OCI-LY7 (cell line): Measurements from ENCODE around the gene CBFB. TPM values are rescaled to one million over a fixed set of nuclear protein-coding genes. Genes with fewer than 3 reads are reported as not detected.
"Not testable (repeated sequence)": the region's sequence is repeated elsewhere in the genome, so short reads cannot be mapped to it uniquely, and the experiment has no call there.

ENCODE experiments used
- BruUV-seq: library from RNA; stranded (reverse); fragments of 400-500 nt; replicated peaks from 2 replicates; lab custom pipeline; 2021; lab: Mats Ljungman, UMichigan
- CTCF ChIA-PET: fragments of 300-600 bp; sonication (Branson Sonifier 250); formaldehyde crosslinking; loops from one replicate; lab custom pipeline; 2022; ENCODE audit warnings: antibody characterized with exemption; ENCODE audit not compliant: unreplicated experiment; lab: Charles Lee
- POLR2A ChIA-PET: fragments of 300-600 bp; sonication (Branson Sonifier 250); formaldehyde crosslinking; loops from one replicate; lab custom pipeline; 2022; ENCODE audit warnings: antibody characterized with exemption; lab: Charles Lee
- DNase-seq: peaks from one replicate; pipeline ENCODE4 v3.0.0-alpha.2; 2015; ENCODE audit warnings: low spot score
- H2AFZ ChIP-seq: fragments of 200-600 bp; sonication (generic), shearing (Covaris generic); 2 replicates; pipeline ENCODE4 v1.6.1; 2014; ENCODE audit warnings: mild to moderate bottlenecking, antibody characterized with exemption, low read length, moderate library complexity
- H3K27ac ChIP-seq: fragments of 200-600 bp; sonication (generic); 2 replicates; pipeline ENCODE4 v1.5.1; 2014; ENCODE audit warnings: mixed run types, low read depth, mild to moderate bottlenecking, moderate library complexity, low read length, inconsistent platforms; ENCODE audit not compliant: poor library complexity, severe bottlenecking
- H3K36me3 ChIP-seq: fragments of 200-600 bp; sonication (generic); 2 replicates; pipeline ENCODE4 v1.6.1; 2014; ENCODE audit warnings: mild to moderate bottlenecking, antibody characterized with exemption, low read length, moderate library complexity, mixed read lengths; ENCODE audit not compliant: insufficient read depth
- H3K4me1 ChIP-seq: fragments of 200-600 bp; sonication (generic); 2 replicates; pipeline ENCODE4 v1.5.1; 2014; ENCODE audit warnings: mild to moderate bottlenecking, low read length; ENCODE audit not compliant: insufficient read depth, poor library complexity, severe bottlenecking
- H3K4me2 ChIP-seq: fragments of 200-600 bp; sonication (generic); 2 replicates; pipeline ENCODE4 v1.6.1; 2014; ENCODE audit warnings: mild to moderate bottlenecking, low read length
- H3K4me3 ChIP-seq: fragments of 200-600 bp; sonication (generic); 2 replicates; pipeline ENCODE4 v1.5.1; 2014; ENCODE audit warnings: mild to moderate bottlenecking, low read depth, low read length; ENCODE audit not compliant: poor library complexity, severe bottlenecking
- H3K79me2 ChIP-seq: fragments of 200-600 bp; sonication (generic); 2 replicates; pipeline ENCODE4 v1.6.1; 2016; ENCODE audit warnings: low read depth, mild to moderate bottlenecking, low read length, moderate library complexity, mixed read lengths; ENCODE audit not compliant: insufficient read depth
- H3K9me2 ChIP-seq: fragments of 200-600 bp; sonication (generic); 2 replicates; pipeline ENCODE4 v1.6.1; 2016; ENCODE audit warnings: mild to moderate bottlenecking, low read length, mixed read lengths; ENCODE audit not compliant: insufficient read depth
- H3K9me3 ChIP-seq: fragments of 200-600 bp; sonication (generic); 2 replicates; pipeline ENCODE4 v1.6.1; 2014; ENCODE audit warnings: mild to moderate bottlenecking, mixed run types, low read length, mixed read lengths
- H4K20me1 ChIP-seq: fragments of 200-600 bp; sonication (generic); 2 replicates; pipeline ENCODE4 v1.6.1; 2014; ENCODE audit warnings: mild to moderate bottlenecking, antibody characterized with exemption, low read length, moderate library complexity, mixed read lengths; ENCODE audit not compliant: insufficient read depth
- CTCF ChIP-seq: fragments of 200-600 bp; sonication (generic); conservative IDR thresholded peaks from 2 replicates; pipeline ENCODE4 v1.5.1; 2014; ENCODE audit warnings: mild to moderate bottlenecking, antibody characterized with exemption, low read length, moderate library complexity, mixed read lengths
- EZH2phosphoT487 ChIP-seq: fragments of 200-600 bp; sonication (generic); IDR thresholded peaks from 2 replicates; pipeline ENCODE4 v1.6.1; 2018; ENCODE audit warnings: low read depth, borderline replicate concordance, mild to moderate bottlenecking, mixed run types, antibody characterized with exemption, low read length, moderate library complexity, mixed read lengths
- intact Hi-C: fragments of 100-400 bp; cut with micrococcal nuclease; formaldehyde crosslinking; loops from one replicate; pipeline ENCODE4 v1.10.0; 2022; ENCODE audit not compliant: unreplicated experiment
- total RNA-seq, 2 experiments: library from RNA; depleted of rRNA in 1 of 2; stranded (reverse); fragments of >200 nt in 1 of 2; shearing (Covaris generic) in 1 of 2; gene quantifications; 2 replicates each; pipeline ENCODE4 v1.2.3, GENCODE V29; 2014 to 2022

CBFB gene
- total RNA-seq, 2 experiments from 2014 or later = 93.5 to 151 TPM

- intact Hi-C loops = no loop called here
- TF ChIP-seq CTCF (no peak), EZH2phosphoT487 (no peak)
- Histone ChIP-seq H2AFZ (no peak overlapping the region), H3K36me3 (peaks cover 24% of the 10 kb centered on the region), H3K27ac (no peak overlapping the region), H3K4me2 (no peak overlapping the region), H3K9me3 (no peaks in the 10 kb centered on the region), H3K79me2 (peaks cover 10% of the 10 kb centered on the region; the same call in 1 of the 2 replicates), H3K9me2 (no peaks in the 10 kb centered on the region), H3K4me1 (no peaks in the 10 kb centered on the region), H4K20me1 (no peaks in the 10 kb centered on the region), H3K4me3 (no peak overlapping the region)
- CTCF ChIA-PET = interaction anchor here (0.6 kb wide), 1 partner anchor 12 kb away, joined by 11 read pairs; no protein-coding TSS in a partner anchor
- POLR2A ChIA-PET = interaction anchor here (0.7 kb wide), 1 partner anchor 325 kb away, joined by 4 read pairs; no protein-coding TSS in a partner anchor
- no peak for DNase-seq
- no TSS peak for BruUV-seq
Measured at GRCh38 chr16:67117716-67118115, 88.8 kb downstream of the CBFB start.

- no peak overlapping the region for H3K4me2 ChIP-seq
- no peak for DNase-seq
- POLR2A ChIA-PET = no interaction called here
- BruUV-seq = no TSS peak
- peaks cover 8% of the 10 kb centered on the region; the same call in 1 of the 2 replicates for H3K79me2 ChIP-seq
- no peaks in the 10 kb centered on the region for H3K9me3 ChIP-seq
- H3K36me3 ChIP-seq = peaks cover 42% of the 10 kb centered on the region
- no peak overlapping the region for H3K4me3 ChIP-seq
- no peak overlapping the region for H2AFZ ChIP-seq
- CTCF ChIA-PET = no interaction called here
- intact Hi-C loops = no loop called here
- no peak for TF ChIP-seq EZH2phosphoT487
- TF ChIP-seq CTCF = no peak
- H4K20me1 ChIP-seq = no peaks in the 10 kb centered on the region
- no peaks in the 10 kb centered on the region for H3K9me2 ChIP-seq
- no peaks in the 10 kb centered on the region for H3K4me1 ChIP-seq
- no peak overlapping the region for H3K27ac ChIP-seq
Measured at GRCh38 chr16:67120025-67120424, 91.1 kb downstream of the CBFB start.

- intact Hi-C loops, H3K9me2 ChIP-seq, H3K4me1 ChIP-seq, H4K20me1 ChIP-seq, H3K79me2 ChIP-seq, H3K4me2 ChIP-seq, H2AFZ ChIP-seq, CTCF ChIA-PET, DNase-seq, POLR2A ChIA-PET, BruUV-seq, H3K27ac ChIP-seq, H3K4me3 ChIP-seq, H3K9me3 ChIP-seq: not testable (repeated sequence)
- H3K36me3 ChIP-seq = peaks cover 53% of the 10 kb centered on the region
Measured at GRCh38 chr16:67122799-67123198, 93.8 kb downstream of the CBFB start.
